ENCODE results near the gene CYP46A1.

The CYP46A1 gene

DNA sequence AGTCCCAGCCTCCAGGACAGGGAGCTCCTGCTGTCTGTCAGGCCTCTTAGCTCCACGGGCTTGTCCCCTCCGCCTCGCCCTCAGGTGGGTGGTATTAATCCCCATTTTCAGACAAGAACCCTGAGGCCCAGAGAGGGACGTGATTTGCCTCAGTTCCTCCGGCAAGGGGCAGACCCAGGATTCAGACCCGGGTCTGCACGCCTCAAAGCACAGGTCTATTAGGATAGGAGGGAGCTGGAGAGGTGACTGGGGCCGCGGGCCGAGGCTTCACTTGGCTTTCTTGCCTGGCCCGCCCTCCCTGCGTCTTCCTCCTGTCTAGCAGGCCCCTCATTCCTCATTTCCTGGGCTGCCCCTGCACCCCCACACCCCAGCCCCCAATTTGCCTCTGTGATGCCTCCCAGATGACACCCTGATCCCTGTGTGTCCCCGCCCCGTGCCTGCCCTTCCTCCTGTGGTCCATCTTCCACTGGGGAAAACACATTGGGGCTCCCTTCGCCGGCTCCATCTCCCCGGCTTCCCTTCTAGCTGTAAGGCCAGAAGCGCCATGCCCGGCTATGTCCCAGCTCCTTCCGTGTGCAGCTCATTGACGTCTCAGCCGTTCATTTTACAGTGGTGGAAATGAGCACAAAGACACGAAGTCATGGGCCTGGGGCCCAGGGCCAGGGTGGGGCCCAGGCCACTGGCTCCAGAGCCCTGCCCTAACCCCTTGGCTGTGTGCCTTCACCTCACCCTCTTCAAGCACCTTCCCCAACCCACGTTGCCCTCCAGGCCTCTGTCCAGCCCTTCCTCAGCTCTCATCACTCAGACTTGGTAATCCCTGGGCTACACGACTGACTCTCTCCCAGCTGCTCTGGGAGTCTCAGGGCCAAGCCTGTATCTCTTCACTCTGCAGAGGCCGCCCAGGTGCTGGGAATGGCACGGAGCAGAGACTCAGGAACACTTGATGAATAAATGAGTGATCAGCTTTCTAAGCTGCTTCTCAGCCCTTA, 15.5 kb upstream of the CYP46A1 start:
- DNase-seq (ENCODE audit: low read depth): no peak
- no peak overlapping the region for H3K4me3 ChIP-seq (ENCODE audit: control insufficient read depth, low read depth, low read length)
- TF ChIP-seq, protein P1, sequence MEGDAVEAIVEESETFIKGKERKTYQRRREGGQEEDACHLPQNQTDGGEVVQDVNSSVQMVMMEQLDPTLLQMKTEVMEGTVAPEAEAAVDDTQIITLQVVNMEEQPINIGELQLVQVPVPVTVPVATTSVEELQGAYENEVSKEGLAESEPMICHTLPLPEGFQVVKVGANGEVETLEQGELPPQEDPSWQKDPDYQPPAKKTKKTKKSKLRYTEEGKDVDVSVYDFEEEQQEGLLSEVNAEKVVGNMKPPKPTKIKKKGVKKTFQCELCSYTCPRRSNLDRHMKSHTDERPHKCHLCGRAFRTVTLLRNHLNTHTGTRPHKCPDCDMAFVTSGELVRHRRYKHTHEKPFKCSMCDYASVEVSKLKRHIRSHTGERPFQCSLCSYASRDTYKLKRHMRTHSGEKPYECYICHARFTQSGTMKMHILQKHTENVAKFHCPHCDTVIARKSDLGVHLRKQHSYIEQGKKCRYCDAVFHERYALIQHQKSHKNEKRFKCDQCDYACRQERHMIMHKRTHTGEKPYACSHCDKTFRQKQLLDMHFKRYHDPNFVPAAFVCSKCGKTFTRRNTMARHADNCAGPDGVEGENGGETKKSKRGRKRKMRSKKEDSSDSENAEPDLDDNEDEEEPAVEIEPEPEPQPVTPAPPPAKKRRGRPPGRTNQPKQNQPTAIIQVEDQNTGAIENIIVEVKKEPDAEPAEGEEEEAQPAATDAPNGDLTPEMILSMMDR (conservative IDR thresholded peaks at IDR 0.05; ENCODE audit: control insufficient read depth, insufficient read depth, low read depth, low read length): no peak

DNA sequence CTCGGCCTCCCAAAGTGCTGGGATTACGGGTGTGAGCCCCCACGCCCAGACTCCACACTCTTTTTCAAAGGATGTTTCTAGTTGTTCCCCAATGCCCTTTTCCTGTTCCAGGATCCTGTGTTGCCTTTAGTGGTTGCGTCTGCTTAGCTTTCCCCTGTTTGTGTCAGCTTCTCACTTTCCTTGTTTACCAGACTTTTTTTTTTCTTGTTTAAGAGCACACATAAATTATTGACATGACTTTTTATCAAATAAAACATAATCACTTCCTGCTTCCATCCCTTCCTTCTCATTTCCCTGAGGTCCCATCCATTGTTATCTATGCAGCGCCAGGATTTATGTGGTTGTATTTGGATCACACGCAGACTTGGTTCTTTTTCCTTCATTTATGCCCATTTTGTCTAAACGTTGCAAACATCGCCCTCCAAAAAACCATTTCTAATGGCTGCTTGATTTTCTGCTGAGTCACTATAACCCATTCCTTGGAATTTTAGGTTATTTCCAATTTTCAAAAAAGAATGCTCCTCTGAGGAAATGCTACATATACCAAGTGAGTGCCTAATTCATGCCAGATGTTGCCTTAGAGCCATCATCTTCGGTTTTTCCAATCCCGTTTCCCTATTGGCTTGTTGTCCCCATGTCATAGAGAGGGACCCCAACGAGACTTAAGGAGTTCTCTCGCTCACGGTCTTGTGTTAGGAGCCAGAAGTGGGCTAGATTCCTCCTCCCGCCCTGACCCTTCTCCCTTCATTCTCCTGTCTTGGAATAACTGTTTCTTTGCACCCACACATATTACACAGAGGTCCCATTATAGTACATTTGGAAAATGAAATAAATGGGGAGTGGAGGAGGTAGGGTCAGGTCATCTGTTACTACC, 13.5 kb upstream of the CYP46A1 start:
- peak; percentile 31 for DNase-seq (ENCODE audit: low read depth)
- H3K4me3 ChIP-seq (ENCODE audit: control insufficient read depth, low read depth, low read length): no peak overlapping the region
- TF ChIP-seq, protein P1 (conservative IDR thresholded peaks at IDR 0.05; ENCODE audit: control insufficient read depth, insufficient read depth, low read depth, low read length): no peak

DNA sequence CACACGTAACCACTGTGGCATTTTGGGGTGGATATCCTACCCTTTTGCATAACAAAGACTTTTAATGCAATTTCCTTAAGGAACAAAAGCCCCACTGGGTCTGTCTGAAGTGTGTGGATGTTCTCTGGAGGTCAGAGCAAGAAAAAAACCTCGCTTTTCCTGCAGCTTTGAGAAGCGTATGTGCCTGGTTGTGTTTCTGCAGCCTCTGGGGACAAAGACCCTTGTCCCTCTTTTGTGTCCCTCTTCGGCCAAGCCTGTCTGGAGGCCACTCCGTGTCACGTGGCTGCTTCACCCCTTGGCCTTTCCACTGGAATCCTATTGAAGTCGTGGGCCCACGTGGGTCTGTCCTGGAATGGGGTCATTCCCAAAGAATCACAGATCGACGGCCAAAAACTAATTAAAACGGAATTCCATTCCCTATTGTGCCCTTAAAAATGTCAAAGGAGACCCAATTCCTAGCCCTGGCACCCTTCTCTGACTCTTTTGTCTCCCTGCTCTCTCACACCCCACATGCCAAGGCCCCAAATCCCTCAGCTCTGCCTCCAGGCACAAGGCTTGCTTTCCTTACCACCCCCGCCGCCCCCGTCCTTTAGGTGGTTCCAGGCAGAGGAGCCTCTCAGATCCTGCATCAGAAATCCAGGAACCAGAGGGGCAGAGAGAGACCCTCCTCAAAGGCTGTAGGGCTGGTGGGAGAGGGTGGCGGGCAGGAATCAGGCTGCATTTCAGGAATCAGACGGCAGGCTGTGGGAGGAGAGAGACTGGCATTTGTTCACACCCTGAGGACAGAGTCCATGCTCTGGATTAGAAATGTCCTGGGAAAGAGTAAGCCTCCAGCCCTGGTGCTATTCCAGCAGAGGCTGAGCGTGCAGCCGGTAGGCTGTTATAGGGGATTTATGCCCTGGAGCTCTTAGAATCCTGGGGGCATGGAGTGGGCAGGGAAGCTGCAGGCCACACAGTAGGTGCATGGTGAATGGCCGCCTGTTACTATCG, 12.6 kb upstream of the CYP46A1 start:
- TF ChIP-seq, protein P1 (conservative IDR thresholded peaks at IDR 0.05; ENCODE audit: control insufficient read depth, insufficient read depth, low read depth, low read length): no peak
- DNase-seq (ENCODE audit: low read depth): peak; percentile 28
- H3K4me3 ChIP-seq (ENCODE audit: control insufficient read depth, low read depth, low read length): no peak overlapping the region

DNA sequence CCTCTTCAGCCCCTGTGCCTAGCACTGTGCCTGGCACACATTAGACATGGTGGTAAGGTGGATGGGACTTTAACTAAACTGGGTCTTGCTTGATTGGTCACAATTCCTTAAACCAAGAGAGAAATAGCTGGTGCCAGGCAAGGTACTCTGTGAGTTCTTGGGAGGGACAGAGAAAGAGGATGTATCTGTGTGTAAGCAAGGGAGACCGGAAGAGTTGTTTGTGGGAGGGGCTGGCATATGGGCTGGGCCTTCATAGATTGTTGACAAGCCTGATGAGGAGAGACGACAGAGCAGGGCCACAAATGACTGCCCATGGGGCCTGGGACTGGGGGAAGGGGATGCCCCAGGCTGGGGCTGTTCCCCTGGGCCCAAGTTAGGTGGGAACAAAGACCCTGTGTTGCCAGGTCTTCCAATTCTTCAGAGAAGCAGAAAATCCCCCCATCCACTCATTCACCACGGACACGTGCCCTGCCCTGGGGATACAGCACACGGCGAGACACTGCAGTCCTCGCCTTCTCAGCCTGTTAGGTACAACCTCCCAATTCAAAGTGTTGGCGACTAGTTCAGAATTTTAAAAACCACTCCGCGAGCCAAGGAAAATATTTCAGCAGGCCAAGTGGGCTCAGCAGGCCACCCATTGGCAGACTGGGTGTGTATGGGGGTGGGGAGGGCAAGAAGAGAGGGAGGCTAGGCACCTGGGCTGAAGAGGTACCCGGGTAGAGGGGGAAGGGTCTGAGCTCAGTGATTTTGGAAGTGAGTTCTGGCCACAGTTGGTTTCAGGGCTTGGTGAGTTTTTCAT, 11.4 kb upstream of the CYP46A1 start:
- DNase-seq (ENCODE audit: low read depth): no peak
- H3K4me3 ChIP-seq (ENCODE audit: control insufficient read depth, low read depth, low read length): no peak overlapping the region
- TF ChIP-seq, protein P1 (conservative IDR thresholded peaks at IDR 0.05; ENCODE audit: control insufficient read depth, insufficient read depth, low read depth, low read length): no peak

DNA sequence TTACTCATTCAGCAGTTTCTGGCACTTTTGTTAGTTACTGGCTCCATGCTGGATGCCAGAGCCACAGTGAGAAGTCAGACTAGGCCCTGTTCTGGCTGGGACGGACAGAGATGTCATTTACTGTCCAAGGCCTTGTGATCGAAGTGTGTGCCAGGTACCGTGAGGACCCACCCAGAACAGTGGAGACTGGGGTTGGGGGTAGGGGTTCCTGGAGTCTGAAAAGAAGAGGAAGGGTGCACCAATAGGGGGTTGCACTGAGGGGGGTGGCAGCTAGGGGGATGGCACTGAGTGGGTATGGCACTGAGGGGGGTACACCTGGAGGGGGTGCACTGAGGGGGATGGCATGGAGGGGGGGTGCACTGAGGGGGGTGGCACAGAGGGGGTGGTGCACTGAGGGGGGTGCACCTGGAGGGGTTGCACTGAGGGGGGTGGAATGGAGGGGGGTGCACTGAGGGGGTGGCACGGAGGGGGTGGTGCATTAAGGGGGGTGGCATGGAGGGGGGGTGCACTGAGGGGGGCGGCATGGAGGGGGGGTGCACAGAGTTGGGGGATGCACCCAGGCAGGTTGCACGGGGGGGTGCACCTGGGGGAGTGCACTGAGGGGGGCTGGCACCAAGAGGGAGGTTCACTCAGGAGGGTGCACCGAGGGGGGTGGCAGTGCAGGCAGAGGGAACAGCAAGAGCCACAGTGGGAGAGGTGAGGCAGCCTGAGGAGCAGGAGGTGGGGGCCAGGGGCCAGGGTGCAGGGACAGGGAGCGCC, 10.6 kb upstream of the CYP46A1 start:
- TF ChIP-seq, protein P1 (conservative IDR thresholded peaks at IDR 0.05; ENCODE audit: control insufficient read depth, insufficient read depth, low read depth, low read length): no peak
- H3K4me3 ChIP-seq (ENCODE audit: control insufficient read depth, low read depth, low read length): no peak overlapping the region
- no peak for DNase-seq (ENCODE audit: low read depth)

Data from fibroblast of mammary gland (primary cell).